Osteocyte (in vitro differentiated cells): ENCODE measurements around the gene TBL1X. TPM values are rescaled to one million over a fixed set of nuclear protein-coding genes. Genes with fewer than 3 reads are reported as not detected.

Experiments
- DNase-seq: peaks from one replicate; pipeline ENCODE4 v3.0.0; 2021; ENCODE audit warnings: mixed read lengths; ENCODE audit not compliant: unreplicated experiment; ENCODE audit errors: extremely low spot score
- H3K27ac Mint-ChIP-seq: one replicate; pipeline ENCODE4 v1.8.0; 2021; ENCODE audit warnings: mild to moderate bottlenecking, mixed read lengths; ENCODE audit not compliant: unreplicated experiment
- H3K27me3 Mint-ChIP-seq: one replicate; pipeline ENCODE4 v1.8.0; 2021; ENCODE audit warnings: mixed read lengths; ENCODE audit not compliant: unreplicated experiment
- H3K36me3 Mint-ChIP-seq: one replicate; pipeline ENCODE4 v1.8.0; 2021; ENCODE audit warnings: mixed read lengths; ENCODE audit not compliant: unreplicated experiment
- H3K4me1 Mint-ChIP-seq: one replicate; pipeline ENCODE4 v1.8.0; 2021; ENCODE audit warnings: mixed read lengths; ENCODE audit not compliant: unreplicated experiment
- H3K4me3 Mint-ChIP-seq: one replicate; pipeline ENCODE4 v1.8.0; 2021; ENCODE audit warnings: mild to moderate bottlenecking, moderate library complexity, mixed read lengths; ENCODE audit not compliant: unreplicated experiment
- H3K9me3 Mint-ChIP-seq: one replicate; pipeline ENCODE4 v1.8.0; 2021; ENCODE audit warnings: mixed read lengths; ENCODE audit not compliant: unreplicated experiment
- CTCF ChIP-seq: fragments of 200-600 bp; sonication (generic); IDR thresholded peaks from 2 replicates; pipeline ENCODE4 v1.5.0; 2021; ENCODE audit warnings: antibody characterized with exemption, mild to moderate bottlenecking, moderate library complexity
- total RNA-seq: library from RNA; stranded (reverse); gene quantifications from 2 replicates; pipeline ENCODE4 v1.2.1, GENCODE V29; 2021

Gene TBL1X
- total RNA-seq, 1 donor from 2014 or later, result 35.3 TPM

- H3K4me3 Mint-ChIP-seq, result no peak overlapping the region
- TF ChIP-seq CTCF, result no peak
- H3K27me3 Mint-ChIP-seq, result no peaks in the 10 kb centered on the region
- H3K4me1 Mint-ChIP-seq, result peaks cover 12% of the 10 kb centered on the region
- peaks cover 20% of the 10 kb centered on the region for H3K9me3 Mint-ChIP-seq
- no peak for DNase-seq
- H3K36me3 Mint-ChIP-seq, result peaks cover 2% of the 10 kb centered on the region
- H3K27ac Mint-ChIP-seq, result no peak overlapping the region
Measured at GRCh38 chrX:9596837-9597236, 132.0 kb downstream of the TBL1X start.

GRCh38 chrX:9597361-9598035 lies 132.6 kb downstream of the TBL1X start:
- Mint-ChIP-seq H3K36me3 (peaks cover 2% of the 10 kb centered on the region), H3K4me1 (peaks cover 12% of the 10 kb centered on the region), H3K4me3 (no peak overlapping the region), H3K27ac (no peak overlapping the region), H3K9me3 (peaks cover 14% of the 10 kb centered on the region), H3K27me3 (no peaks in the 10 kb centered on the region)
- peak; percentile 40 for DNase-seq
- no peak for TF ChIP-seq CTCF

GRCh38 chrX:9598344-9598743 lies 133.5 kb downstream of the TBL1X start:
- H3K9me3 Mint-ChIP-seq, result peaks cover 10% of the 10 kb centered on the region
- no peaks in the 10 kb centered on the region for H3K36me3 Mint-ChIP-seq
- H3K4me3 Mint-ChIP-seq, result no peak overlapping the region
- peaks cover 12% of the 10 kb centered on the region for H3K4me1 Mint-ChIP-seq
- H3K27ac Mint-ChIP-seq, result no peak overlapping the region
- no peak for DNase-seq
- H3K27me3 Mint-ChIP-seq, result no peaks in the 10 kb centered on the region
- TF ChIP-seq CTCF, result no peak

- peaks cover 4% of the 10 kb centered on the region for H3K4me1 Mint-ChIP-seq
- no peak overlapping the region for H3K4me3 Mint-ChIP-seq
- H3K36me3 Mint-ChIP-seq, result peaks cover 4% of the 10 kb centered on the region
- no peak for TF ChIP-seq CTCF
- H3K27ac Mint-ChIP-seq, result no peak overlapping the region
- no peak for DNase-seq
- H3K27me3 Mint-ChIP-seq, result no peaks in the 10 kb centered on the region
- peaks cover 3% of the 10 kb centered on the region for H3K9me3 Mint-ChIP-seq
Measured at GRCh38 chrX:9604111-9604907, 139.5 kb downstream of the TBL1X start.

- TF ChIP-seq CTCF, result no peak
- H3K27me3 Mint-ChIP-seq, result no peaks in the 10 kb centered on the region
- H3K4me3 Mint-ChIP-seq, result no peak overlapping the region
- no peak overlapping the region for H3K27ac Mint-ChIP-seq
- peaks cover 4% of the 10 kb centered on the region for H3K36me3 Mint-ChIP-seq
- peaks cover 4% of the 10 kb centered on the region for H3K4me1 Mint-ChIP-seq
- DNase-seq, result no peak
- no peaks in the 10 kb centered on the region for H3K9me3 Mint-ChIP-seq
Measured at GRCh38 chrX:9604908-9605306, 140.0 kb downstream of the TBL1X start.
